Right renal cortex interstitium (tissue), 3 donors: ENCODE data around the gene HAPLN2. TPM values are rescaled to one million over a fixed set of nuclear protein-coding genes. Genes with fewer than 3 reads are reported as not detected.
"Not testable (repeated sequence)": the region's sequence is repeated elsewhere in the genome, so short reads cannot be mapped to it uniquely, and the experiment has no call there.

Experiments
- DNase-seq, 3 donors: peaks; one replicate each; pipeline ENCODE4 v3.0.0-alpha.2; 2013; ENCODE audit warnings: low read depth in 3 of 3, low spot score in 2 of 3
- polyA plus RNA-seq, 3 donors: library from polyadenylated mRNA; unstranded; fragments of 120-200 nt; gene quantifications; one replicate each; pipeline ENCODE4 v1.2.1, GENCODE V29; 2013; ENCODE audit not compliant: insufficient read length in 3 of 3

Gene HAPLN2
- polyA plus RNA-seq, 3 donors = 0.13 to 0.32 TPM; not detected in 1

GRCh38 chr1:156591432-156592157 is 27.6 kb upstream of the HAPLN2 start, which contains the start of gene NAXE:
NAXE (plus strand) TSS chr1:156591776; CDS start chr1:156591805, 29 bp downstream.
- no peak for DNase-seq

GRCh38 chr1:156592158-156592909 is 26.9 kb upstream of the HAPLN2 start:
- DNase-seq = no peak

GRCh38 chr1:156592910-156593660 is 26.1 kb upstream of the HAPLN2 start:
- DNase-seq = no peak

- no peak for DNase-seq
Observed at GRCh38 chr1:156593661-156593989, 25.6 kb upstream of the HAPLN2 start.

GRCh38 chr1:156594190-156594589 is 25.0 kb upstream of the HAPLN2 start:
- DNase-seq = no peak

GRCh38 chr1:156595016-156595415 is 24.2 kb upstream of the HAPLN2 start:
- DNase-seq = no peak

- no peak for DNase-seq
Observed at GRCh38 chr1:156596426-156596825, 22.8 kb upstream of the HAPLN2 start.

GRCh38 chr1:156598125-156598524 is 21.1 kb upstream of the HAPLN2 start:
- no peak for DNase-seq

GRCh38 chr1:156598731-156599432 is 20.3 kb upstream of the HAPLN2 start:
- no peak for DNase-seq

- DNase-seq = no peak
Observed at GRCh38 chr1:156599811-156600210, 19.4 kb upstream of the HAPLN2 start.

- DNase-seq = no peak
Observed at GRCh38 chr1:156600733-156601121, 18.5 kb upstream of the HAPLN2 start.

GRCh38 chr1:156601122-156601830 is 17.9 kb upstream of the HAPLN2 start, which contains the start of gene GPATCH4:
GPATCH4 (minus strand) TSS chr1:156601479.
- DNase-seq = peak in 2 of 3 donors; percentile 77 to 78

- no peak for DNase-seq
Observed at GRCh38 chr1:156601892-156602291, 17.3 kb upstream of the HAPLN2 start.

- no peak for DNase-seq
Observed at GRCh38 chr1:156602557-156602993, 16.6 kb upstream of the HAPLN2 start.

GRCh38 chr1:156607344-156607743 is 11.9 kb upstream of the HAPLN2 start:
- DNase-seq = not testable (repeated sequence)

- DNase-seq = no peak
Observed at GRCh38 chr1:156608036-156608674, 11.1 kb upstream of the HAPLN2 start.

- no peak for DNase-seq
Observed at GRCh38 chr1:156608981-156609380, 10.2 kb upstream of the HAPLN2 start.

- DNase-seq = not testable (repeated sequence)
Observed at GRCh38 chr1:156610072-156610471, 9.1 kb upstream of the HAPLN2 start.

GRCh38 chr1:156612666-156613065 is 6.5 kb upstream of the HAPLN2 start:
- DNase-seq = no peak

- no peak for DNase-seq
Observed at GRCh38 chr1:156615946-156616345, 3.3 kb upstream of the HAPLN2 start.
